Measurements from ENCODE around the gene ART5.

The ART5 gene, protein sequence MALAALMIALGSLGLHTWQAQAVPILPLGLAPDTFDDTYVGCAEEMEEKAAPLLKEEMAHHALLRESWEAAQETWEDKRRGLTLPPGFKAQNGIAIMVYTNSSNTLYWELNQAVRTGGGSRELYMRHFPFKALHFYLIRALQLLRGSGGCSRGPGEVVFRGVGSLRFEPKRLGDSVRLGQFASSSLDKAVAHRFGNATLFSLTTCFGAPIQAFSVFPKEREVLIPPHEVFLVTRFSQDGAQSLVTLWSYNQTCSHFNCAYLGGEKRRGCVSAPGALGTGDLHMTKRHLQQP

DNA sequence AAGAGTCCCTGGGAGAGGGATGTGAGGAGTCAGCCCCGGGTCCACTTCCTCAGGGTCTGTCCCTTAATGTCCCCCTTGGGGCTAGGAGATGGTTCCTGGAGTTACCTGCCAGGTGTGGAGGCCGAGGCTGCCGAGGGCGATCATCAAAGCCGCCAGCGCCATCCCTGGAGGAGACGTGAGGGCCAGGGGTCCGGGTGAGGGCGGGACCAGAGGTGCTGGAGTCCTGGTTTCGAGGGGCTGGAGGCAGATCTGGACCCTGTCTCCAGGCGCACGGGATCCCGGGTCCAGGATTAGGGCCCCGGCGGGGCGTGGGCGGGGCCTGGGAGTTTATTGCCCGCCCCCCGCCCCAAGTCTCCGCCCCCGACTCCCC, at the start of gene ART5:
Gene ART5, minus strand, starts transcription at position 292 of the 370 bp plus-strand sequence. Its CDS starts 130 bp downstream, at position 162.
- no peak for DNase-seq (ENCODE audit: low spot score)

DNA sequence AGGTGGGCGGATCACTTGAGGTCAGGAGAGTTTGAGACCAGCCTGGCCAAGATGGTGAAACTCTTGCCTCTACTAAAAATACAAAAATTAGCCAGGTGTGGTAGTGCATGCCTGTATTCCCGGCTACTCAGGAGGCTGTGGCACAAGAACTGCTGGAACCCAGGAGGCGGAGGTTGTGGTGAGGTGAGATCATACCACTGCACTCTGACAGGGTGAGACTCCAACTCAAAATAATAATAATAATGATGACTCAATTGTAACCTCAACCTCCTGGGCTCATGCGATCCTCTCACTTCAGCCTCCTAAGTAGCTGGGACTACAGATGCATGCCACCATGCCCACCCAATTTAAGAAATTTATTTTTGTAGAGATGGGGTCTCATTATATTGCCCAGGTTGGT, 45.0 kb upstream of the ART5 start:
- no peak for DNase-seq (ENCODE audit: low spot score)

DNA sequence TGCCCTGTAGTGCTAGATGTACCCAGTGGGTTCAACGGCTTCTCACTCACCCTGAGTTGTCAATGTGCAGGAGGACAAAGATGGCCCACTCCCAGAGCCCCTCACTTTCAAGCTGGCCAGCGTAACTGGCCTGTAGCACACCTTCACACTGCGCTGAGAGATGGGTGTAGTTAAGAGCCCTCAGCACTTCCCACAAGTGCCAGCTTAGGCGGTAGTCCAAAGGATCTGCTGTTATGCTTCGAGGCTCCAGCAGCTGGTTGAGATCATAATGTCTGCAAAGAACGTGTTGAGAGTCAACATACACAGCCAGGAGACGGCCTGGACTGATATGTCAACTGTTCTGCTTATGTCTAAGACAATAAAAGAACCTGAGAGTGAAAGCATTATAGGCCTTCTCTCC, 44.1 kb upstream of the ART5 start:
- DNase-seq (ENCODE audit: low spot score), result no peak

DNA sequence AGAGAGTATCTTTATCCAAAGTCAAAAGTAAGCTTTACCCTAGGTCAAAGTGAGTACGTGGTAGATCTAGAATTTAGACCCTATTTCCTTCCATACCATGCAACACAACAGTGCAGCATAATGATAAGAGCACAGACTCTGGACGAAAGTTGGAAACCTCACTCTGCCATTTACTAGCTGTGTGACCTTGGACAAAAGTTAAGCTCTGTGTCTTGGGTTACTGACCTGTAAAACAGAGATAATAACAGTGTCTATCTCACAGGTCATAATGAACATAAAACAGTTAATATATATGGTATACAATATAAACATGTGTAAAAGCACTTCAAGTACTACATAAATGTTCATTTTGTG, 43.0 kb upstream of the ART5 start:
- DNase-seq (ENCODE audit: low spot score), result no peak

DNA sequence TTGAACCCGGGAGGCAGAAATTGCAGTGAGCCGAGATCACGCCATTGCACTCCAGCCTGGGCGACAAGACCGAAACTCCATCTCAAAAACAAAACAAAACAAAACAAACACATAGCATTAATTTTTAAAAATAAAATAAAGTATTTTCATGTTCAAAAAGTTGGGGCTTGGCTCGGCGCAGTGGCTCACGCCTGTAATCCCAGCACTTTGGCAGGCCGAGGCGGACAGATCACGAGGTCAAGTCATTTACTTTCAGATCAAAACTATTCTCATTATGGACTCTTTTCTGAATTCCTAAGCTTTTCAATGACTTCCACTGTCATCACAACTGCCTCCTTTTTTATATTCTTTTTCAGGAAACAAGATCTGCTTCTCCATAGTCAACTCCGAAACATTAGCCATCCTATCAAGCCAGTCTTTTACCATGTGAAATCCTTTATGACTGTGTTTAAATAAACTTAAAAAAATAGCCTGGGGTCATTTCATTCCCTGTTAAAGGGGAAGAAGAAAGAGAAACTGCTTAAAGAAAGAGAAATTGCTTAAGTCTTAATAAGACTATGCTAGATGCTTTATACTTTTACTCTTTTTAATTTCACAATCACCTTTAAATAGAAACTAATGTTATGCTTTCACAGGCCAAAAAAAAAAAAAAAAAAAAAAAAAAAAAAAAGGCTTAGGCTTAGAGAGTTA, 42.5 kb upstream of the ART5 start:
- DNase-seq (ENCODE audit: low spot score), result no peak

DNA sequence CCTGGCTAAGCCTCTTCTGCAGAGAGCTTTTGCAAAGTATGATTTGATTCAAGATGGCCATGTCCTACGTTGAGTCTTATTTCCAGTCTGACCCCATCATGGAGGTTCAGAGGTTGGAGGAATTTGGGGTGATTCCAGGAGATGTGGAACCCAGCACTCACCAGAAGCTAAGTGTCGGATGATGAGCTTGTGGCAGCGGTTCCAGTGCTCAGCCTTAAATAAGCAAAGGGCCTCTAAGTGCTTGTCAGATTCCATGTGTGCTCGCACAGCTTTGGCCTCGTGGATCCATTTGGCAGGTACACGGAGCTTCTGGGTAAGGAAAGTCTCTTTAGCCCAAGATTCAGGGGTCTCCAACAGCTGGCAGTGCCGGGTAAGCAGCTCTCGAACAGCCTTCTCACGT, 41.2 kb upstream of the ART5 start:
- no peak for DNase-seq (ENCODE audit: low spot score)

DNA sequence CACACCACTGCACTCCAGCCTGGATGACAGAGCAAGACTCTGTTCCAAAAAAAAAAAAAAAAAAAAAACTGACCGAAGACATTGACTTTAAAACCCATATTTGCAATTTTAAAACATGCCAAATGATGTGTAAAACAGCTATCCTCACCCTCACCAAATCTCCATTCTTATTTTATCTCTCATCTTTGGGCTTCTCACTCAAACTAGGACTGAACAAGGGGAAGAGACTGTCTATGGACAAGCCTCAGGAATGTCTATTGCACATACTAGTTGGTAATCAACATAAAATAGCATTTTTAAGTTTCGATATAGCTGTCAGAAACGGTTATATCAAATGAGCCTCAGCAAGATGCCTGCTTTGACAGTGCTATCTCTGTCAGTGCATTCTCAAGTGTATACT, 37.3 kb upstream of the ART5 start:
- no peak for DNase-seq (ENCODE audit: low spot score)

DNA sequence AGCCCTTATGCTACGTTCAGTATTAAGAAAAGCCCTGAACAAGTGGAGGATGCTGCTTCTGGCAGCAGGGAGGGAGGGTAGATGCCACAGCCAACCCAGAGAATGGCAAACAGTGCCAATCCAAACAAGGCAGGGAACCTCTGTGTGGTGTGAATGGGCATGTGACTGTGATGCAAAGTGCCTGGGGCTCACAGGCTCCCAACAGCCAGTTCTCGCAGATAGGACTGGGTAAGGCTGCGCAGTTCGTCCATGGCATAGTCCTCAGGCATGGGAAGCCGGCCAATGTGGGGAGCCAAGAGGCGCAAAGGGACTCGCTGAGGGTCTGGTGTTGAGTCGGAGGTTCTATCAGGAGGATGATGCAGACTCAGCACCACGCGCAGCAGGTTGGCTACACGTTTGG, 34.2 kb upstream of the ART5 start:
- DNase-seq (ENCODE audit: low spot score), result no peak

DNA sequence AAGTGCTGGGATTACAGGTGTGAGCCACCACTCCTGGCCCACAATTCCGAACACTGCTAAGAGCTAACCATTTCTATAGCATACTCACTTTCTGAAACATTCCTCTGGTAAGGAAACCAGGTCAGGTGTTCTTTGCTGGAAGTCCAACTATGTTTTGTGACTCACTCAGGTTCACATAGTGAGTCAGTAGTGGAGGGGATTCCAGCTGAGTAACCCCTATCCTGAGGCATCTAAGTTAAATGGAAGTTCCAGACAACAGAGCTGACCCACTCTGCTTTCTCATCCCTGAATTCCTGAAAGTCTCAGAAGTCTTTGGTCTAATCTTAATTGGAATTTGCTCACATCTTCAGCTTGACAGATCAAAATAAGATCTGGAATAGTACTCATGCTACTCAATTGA, 32.4 kb upstream of the ART5 start:
- no peak for DNase-seq (ENCODE audit: low spot score)

DNA sequence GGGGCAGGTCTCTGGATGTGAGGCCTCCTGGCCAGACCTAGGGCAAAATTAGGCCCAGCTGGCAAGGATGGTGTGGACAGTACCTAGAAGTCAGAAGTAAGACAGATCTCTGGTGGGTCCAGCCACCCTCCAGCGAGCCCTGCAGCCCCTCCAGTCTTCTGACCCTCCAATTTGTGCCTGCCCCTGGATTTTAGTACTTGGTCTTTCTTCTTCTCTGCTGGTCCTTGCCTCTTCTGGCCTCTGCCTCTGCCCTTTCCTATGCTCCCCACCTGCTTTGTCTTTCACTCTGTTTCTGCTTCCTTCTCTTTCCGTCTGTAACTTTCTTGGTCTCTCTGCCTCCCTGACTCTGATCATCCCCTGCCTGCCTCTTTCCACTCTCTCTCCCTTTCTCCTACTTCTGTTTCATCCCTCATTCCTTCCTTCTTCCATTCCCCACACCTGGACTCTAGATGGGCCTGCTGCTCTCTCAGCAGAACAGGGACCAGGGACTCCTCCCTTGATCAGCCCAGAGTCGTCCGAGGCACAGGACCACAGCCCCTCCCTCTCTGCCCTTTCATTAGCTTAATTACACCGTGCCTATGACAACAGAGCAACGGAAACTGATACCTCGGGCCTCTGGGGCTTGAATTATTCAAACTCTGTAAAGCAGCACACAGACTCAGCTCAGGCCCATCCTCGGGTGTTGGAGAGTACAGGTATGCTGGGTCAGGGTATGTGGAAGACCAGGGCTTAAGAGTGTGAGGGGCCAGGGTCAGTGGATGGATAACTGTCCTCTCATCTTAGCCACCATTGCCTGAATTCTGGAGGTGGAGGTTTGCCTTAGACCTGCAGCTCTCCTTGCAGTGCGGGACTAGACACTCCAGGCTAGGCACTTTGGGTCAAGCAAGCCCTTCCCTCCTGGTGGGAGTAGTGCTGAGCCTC, 29.8 kb upstream of the ART5 start, which contains the start of gene CHRNA10:
Gene CHRNA10, minus strand, starts transcription at position 51 of the 921 bp plus-strand sequence. CDS start 72 bp downstream, outside the sequence.
- no peak for DNase-seq (ENCODE audit: low spot score)

DNA sequence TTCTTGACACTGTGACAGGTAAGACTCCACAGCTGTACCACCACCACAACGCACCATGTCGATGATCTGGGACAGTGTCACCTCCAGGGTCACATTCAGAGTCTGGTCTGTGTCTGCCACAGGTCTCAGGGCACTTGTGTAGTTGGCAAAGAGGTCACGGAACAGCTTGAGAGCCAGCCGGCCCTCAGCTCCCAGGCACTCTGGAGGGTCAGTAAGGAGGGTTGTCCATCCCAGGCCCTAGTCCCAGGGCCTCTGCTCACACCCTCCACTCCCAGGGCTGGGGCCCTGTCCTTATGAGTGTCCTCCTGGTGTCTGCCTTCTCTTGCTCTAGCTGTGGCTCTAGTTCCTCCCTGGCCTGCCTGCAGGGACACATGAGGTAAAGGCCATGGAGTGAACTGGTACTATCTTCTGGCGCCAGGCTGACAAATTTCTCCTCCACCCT, 28.0 kb upstream of the ART5 start:
- no peak for DNase-seq (ENCODE audit: low spot score)

DNA sequence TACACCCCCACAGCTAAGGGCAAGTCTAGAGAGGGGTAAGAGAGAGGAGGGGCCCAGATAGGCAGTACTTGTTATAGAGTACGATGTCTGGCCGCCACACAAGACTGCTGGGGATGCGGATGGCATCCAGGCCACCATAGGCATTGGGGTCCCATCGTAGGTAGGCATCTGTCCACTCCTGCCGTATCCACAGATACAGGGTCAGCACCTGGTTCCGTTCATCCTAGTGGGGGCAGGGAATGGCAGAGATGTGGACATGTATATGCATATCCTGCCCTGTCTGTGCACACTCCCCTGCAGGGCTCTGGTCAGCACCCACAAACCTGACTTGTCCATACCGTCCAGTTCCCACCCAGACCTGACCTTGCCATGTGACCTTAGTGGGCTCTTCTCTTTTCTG, 27.3 kb upstream of the ART5 start:
- no peak for DNase-seq (ENCODE audit: low spot score)

DNA sequence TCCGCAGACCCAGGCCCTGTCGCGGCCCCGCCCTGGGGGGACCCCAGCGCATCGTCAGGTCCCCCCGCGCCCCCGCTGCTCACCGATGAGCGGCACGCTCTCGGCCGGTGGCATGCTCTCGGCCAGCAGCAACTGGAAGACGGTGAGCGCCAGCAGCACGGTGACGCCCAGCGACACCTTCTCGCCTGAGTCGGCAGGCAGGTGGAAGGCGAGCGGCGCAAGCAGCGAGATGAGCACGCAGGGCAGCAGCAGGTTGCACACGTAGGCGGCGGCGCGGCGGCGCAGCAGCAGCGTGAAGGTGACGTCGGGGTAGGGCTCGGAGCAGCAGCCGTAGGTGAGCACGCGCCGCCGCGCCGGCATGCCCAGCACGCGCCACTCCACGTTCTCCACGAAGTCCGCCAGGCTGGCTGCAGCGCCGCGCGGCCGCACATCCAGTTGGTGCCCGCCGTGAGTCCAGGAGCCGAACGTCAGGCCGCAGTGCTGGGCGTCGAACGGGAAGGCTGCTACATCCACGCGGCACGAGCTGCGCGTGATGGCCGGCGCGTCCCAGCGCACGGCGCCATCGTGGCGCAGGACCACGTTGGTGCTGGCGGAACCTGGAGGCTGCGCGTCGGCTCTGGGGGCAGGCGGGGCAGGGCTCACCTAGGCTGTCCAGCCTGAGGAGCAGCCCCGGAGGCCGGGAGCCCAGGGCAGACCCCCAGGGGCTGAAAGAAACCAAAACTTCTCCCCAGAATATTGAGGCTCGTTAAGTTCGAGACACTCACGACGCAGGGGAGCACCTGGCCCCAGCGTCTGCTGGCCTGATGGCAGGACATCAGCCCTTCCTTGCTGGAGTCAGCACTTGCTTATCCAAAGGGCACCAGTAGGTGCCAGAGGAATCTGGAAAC, 25.6 kb upstream of the ART5 start:
- no peak for DNase-seq (ENCODE audit: low spot score)

DNA sequence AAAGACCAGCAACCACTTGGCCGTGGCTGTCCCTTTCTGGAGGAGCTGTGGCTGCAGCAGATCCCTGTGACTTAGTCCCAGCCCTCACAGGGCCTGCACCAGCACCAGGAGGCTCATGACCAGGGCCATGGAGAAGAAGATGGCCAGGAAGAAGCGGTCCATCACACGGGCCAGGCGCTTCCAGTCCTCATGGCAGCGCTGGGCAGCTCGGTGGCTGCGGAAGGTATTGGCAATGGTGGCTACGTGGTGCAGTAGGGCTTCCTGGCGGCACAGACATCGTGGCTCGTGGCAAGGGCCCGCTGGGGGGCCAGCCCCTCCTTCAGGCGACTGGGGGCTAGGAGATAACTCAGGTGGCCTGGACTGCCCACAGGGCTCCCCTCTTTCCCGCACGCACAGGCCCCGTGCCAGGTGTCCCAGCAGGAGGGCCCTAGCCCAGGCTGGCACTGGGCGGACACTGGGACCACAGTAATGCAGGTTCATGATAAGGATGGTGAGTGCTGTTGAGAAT, 24.3 kb upstream of the ART5 start:
- no peak for DNase-seq (ENCODE audit: low spot score)

DNA sequence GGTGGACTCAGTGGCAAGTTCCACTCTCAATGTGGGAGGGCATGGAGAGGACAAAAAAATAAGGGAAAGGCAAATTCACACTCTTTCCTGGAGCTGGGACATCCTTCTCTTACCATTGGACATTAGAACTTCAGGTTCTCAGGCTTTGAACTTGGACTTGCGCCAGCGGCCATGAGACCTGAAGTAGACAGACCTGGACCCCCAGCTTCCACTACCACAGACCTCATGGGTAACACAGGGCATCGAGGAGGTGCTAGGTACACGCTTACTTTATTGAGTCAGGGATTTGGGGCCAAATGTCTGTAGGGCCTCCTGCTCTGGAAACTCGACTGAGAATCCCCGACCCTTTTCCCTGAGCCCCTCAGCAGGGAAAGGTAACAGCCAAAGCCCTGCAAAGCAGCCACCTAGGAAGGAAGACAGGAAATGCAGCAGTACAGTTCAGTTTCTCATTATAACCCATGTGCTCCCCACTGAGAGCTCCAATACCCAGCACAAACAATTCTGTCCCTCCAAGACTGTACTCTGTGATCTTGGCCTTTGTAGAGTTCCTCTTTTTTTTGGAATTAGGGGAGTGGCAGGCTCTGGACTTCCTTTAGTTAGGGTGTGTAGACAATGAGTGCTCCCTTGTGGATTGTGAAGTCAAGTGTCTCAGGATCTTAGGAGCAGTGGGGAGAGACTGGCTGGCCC, 23.7 kb upstream of the ART5 start:
- DNase-seq (ENCODE audit: low spot score), result no peak

DNA sequence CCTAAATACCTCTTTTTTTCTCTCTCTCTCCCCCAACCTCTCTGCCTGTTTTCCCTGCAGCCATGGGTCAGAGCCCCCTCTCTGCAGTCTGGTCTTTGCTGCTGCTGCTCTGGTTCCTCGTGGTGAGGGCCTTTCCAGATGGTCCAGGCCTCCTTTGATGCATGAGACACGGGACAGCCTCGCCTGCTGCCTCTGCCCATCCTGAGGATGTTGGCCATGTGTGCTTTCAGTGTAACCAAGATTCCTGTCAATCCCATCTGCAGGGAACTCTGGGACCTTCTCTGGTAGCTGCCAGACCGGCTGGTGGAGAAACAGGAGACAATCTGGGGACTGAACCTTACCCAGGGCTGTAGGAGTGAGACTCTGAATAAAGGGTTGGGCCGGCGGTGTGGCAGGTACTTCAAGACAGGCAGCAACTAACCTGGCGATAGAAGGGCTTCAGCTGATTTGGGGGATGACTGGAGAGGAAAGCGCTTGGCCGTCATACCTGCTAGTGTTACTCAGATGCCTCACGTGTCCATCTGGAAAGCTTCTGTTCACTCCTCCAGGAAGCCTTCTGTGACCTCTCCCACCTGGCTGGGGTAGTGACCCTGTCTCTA, 22.3 kb upstream of the ART5 start:
- no peak for DNase-seq (ENCODE audit: low spot score)

DNA sequence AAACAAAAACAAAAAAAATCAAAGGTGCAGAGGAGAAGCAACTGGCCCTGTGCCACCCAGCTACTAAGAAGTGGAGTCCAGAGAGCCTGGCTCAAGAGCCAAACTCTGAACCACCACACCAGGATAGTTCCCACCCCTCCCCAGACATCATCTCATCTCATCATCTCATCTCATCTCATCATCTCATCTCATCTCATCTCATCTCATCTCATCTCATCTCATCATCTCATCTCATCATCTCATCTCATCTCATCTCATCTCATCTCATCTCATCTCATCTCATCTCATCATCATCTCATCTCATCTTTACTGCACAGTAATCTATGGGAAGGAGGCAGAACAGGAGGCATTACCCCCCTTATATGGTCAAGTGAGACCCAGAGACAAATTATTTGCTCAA, 21.1 kb upstream of the ART5 start:
- no peak for DNase-seq (ENCODE audit: low spot score)

DNA sequence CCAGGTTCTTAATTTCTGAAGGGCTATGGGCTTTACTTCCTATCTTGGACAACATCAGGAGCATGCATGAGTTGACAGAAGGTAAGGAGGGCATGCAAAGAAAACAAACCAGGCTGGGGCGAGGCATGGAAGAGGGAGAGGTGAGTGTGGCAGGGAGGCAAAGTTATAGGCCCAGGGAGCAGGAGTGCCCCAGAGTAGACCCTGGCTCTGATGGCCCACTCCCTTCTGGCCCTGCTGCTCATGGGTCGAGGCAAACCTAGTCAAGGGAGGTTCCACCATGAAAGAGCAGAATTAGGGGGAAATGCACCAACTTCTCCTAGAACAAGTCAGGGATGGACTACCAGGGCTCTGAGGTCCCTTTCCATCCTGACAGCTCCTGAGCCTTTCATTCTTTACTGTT, 19.2 kb upstream of the ART5 start:
- no peak for DNase-seq (ENCODE audit: low spot score)

DNA sequence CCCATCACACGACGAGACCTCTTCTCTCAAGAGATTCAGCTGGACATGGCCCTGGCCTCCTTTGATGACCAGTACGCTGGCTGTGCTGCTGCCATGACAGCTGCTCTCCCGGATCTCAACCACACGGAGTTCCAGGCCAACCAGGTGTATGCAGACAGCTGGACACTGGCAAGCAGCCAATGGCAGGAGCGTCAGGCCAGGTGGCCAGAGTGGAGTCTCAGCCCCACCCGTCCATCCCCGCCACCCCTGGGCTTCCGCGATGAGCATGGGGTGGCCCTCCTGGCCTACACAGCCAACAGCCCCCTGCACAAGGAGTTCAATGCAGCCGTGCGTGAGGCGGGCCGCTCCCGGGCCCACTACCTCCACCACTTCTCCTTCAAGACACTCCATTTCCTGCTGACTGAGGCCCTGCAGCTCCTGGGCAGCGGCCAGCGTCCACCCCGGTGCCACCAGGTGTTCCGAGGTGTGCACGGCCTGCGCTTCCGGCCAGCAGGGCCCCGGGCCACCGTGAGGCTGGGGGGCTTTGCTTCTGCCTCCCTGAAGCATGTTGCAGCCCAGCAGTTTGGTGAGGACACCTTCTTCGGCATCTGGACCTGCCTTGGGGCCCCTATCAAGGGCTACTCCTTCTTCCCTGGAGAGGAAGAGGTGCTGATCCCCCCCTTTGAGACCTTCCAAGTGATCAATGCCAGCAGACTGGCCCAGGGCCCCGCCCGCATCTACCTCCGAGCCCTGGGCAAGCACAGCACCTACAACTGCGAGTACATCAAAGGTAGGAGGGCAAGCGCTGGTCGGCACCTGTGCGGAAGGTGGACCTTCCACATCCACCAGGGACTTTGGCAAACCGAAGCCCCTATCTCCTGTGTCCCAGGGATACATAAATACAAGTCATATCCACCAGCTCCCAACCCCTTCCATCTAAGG, 18.1 kb upstream of the ART5 start:
- DNase-seq (ENCODE audit: low spot score), result no peak

Measured in putamen (tissue), 1 donor.